Measurements from ENCODE around the gene CFAP157.

DNA sequence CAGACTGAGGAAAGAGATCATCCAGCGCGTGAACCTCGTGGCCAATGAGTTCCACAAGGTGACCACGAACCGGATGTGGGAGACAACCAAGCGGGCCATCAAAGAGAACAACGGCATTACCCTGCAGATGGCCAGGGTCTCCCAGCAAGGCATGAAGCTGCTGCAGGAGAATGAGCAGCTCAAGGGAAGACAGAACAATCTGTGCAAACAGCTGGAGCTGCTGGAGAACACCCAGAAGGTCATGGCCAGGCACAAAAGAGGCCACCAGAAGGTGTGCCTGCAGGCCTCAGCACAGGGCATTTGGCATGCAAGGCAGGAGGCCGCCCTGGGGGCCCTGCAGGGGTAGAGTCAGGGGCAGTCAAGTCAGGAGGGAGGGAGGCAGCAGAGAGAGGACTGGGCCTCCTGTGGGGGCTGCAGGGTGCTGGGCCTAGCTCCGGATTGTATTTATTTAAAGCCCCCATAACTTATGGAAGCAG, 4.5 kb downstream of the CFAP157 start:
- TF ChIP-seq EZH2 (IDR thresholded peaks at IDR 0.05; ENCODE audit: borderline replicate concordance) (no peak), EZH2phosphoT487 (IDR thresholded peaks at IDR 0.05; ENCODE audit: low read depth, severe bottlenecking, unreplicated experiment) (no peak)
- TF ChIP-seq, protein P1, sequence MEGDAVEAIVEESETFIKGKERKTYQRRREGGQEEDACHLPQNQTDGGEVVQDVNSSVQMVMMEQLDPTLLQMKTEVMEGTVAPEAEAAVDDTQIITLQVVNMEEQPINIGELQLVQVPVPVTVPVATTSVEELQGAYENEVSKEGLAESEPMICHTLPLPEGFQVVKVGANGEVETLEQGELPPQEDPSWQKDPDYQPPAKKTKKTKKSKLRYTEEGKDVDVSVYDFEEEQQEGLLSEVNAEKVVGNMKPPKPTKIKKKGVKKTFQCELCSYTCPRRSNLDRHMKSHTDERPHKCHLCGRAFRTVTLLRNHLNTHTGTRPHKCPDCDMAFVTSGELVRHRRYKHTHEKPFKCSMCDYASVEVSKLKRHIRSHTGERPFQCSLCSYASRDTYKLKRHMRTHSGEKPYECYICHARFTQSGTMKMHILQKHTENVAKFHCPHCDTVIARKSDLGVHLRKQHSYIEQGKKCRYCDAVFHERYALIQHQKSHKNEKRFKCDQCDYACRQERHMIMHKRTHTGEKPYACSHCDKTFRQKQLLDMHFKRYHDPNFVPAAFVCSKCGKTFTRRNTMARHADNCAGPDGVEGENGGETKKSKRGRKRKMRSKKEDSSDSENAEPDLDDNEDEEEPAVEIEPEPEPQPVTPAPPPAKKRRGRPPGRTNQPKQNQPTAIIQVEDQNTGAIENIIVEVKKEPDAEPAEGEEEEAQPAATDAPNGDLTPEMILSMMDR (IDR thresholded peaks at IDR 0.05; ENCODE audit: poor library complexity) = no peak

Data from hepatocyte (in vitro differentiated cells).